H1 (cell line): ENCODE results near the gene CCL24. TPM values are rescaled to one million over a fixed set of nuclear protein-coding genes. Genes with fewer than 3 reads are reported as not detected.

Experiments
- CTCF ChIA-PET: fragments of 300-600 bp; sonication (Branson Sonifier 250); formaldehyde crosslinking; loops from one replicate; lab custom pipeline; 2021; ENCODE audit not compliant: partially characterized antibody; lab: Charles Lee
- POLR2A ChIA-PET: fragments of 300-600 bp; sonication (Branson Sonifier 250); formaldehyde crosslinking; loops from one replicate; lab custom pipeline; 2021; ENCODE audit warnings: inconsistent platforms; ENCODE audit not compliant: partially characterized antibody; lab: Charles Lee
- DNase-seq, 2 experiments: peaks; one replicate each; pipeline versions ENCODE4 v3.0.0 to v3.0.0-alpha.2; 2010 to 2022; ENCODE audit warnings: low spot score in 2 of 2, low read depth in 1 of 2, mixed read lengths in 1 of 2
- FAIRE-seq: peaks from 2 replicates; lab custom pipeline; 2011; peaks lifted over from hg19 to GRCh38; lab: Jason Lieb, UNC
- H2AFZ ChIP-seq: 2 replicates; pipeline ENCODE4 v1.8.1; 2012; ENCODE audit warnings: low read length, inconsistent platforms
- H2AK5ac ChIP-seq: 2 replicates; pipeline ENCODE4 v1.6.1; 2013; ENCODE audit warnings: low read depth, low read length
- H2BK120ac ChIP-seq: replicated peaks from 2 replicates; pipeline ENCODE3; 2013; ENCODE audit warnings: low read depth, low read length, inconsistent platforms
- H2BK12ac ChIP-seq: 2 replicates; pipeline ENCODE4 v1.6.1; 2013; ENCODE audit warnings: low read depth, low read length
- H2BK15ac ChIP-seq: 2 replicates; pipeline ENCODE4 v1.6.1; 2013; ENCODE audit warnings: low read length
- H2BK20ac ChIP-seq: 2 replicates; pipeline ENCODE4 v1.6.1; 2013; ENCODE audit warnings: low read length
- H2BK5ac ChIP-seq: 2 replicates; pipeline ENCODE4 v1.6.1; 2013; ENCODE audit warnings: low read depth, low read length
- H3K14ac ChIP-seq: 2 replicates; pipeline ENCODE4 v1.6.1; 2013; ENCODE audit warnings: inconsistent platforms; ENCODE audit not compliant: insufficient read length
- H3K18ac ChIP-seq: 2 replicates; pipeline ENCODE4 v1.6.1; 2013; ENCODE audit warnings: low read length; ENCODE audit errors: extremely low read depth
- H3K23ac ChIP-seq: 2 replicates; pipeline ENCODE4 v1.6.1; 2013; ENCODE audit warnings: inconsistent platforms; ENCODE audit not compliant: insufficient read length
- H3K23me2 ChIP-seq: 2 replicates; pipeline ENCODE4 v1.6.1; 2013; ENCODE audit warnings: low read depth, low read length
- H3K27ac ChIP-seq: 2 replicates; pipeline ENCODE4 v1.6.1; 2011; ENCODE audit warnings: low read depth, low read length, inconsistent platforms
- H3K27me3 ChIP-seq, 4 experiments: replicated peaks in 1 of 4; 1 replicate in 1 of 4; 2 replicates in 3 of 4; pipeline versions ENCODE4 v1.6.1 to v1.8.1; 2011 to 2013; ENCODE audit warnings: low read length in 3 of 4, mild to moderate bottlenecking in 3 of 4, inconsistent platforms in 2 of 4, mixed read lengths in 2 of 4, moderate library complexity in 1 of 4; ENCODE audit not compliant: control insufficient read depth in 3 of 4, insufficient read depth in 3 of 4; ENCODE audit errors: extremely low read depth in 1 of 4
- H3K36me3 ChIP-seq, 4 experiments: 2 replicates each; pipeline versions ENCODE4 v1.6.1 to v1.8.1; 2011 to 2013; ENCODE audit warnings: mild to moderate bottlenecking in 4 of 4, low read length in 3 of 4, moderate library complexity in 2 of 4, control low read depth in 1 of 4, inconsistent platforms in 1 of 4; ENCODE audit not compliant: insufficient read depth in 4 of 4, control insufficient read depth in 2 of 4
- H3K4ac ChIP-seq: replicated peaks from 2 replicates; pipeline ENCODE3; 2013; ENCODE audit warnings: low read length, low read depth, mixed read lengths, inconsistent platforms; ENCODE audit not compliant: insufficient read length
- H3K4me1 ChIP-seq, 4 experiments: replicated peaks in 1 of 4; 1 replicate in 1 of 4; 2 replicates in 3 of 4; pipeline versions ENCODE4 v1.6.1 to v1.8.1; 2011 to 2013; ENCODE audit warnings: low read length in 3 of 4, inconsistent platforms in 2 of 4, mixed read lengths in 1 of 4; ENCODE audit not compliant: insufficient read depth in 4 of 4, control insufficient read depth in 3 of 4
- H3K4me2 ChIP-seq, 2 experiments: 2 replicates each; pipeline versions ENCODE4 v1.6.1 to v1.8.1; 2011 to 2013; ENCODE audit warnings: low read depth in 2 of 2, low read length in 2 of 2, control low read depth in 1 of 2, inconsistent platforms in 1 of 2, mild to moderate bottlenecking in 1 of 2; ENCODE audit not compliant: insufficient read depth in 1 of 2
- H3K4me3 ChIP-seq, 4 experiments: fragments of 200-600, 300-600 bp in 1 of 4; sonication (generic), shearing (Covaris generic), sonication (Bioruptor Twin) in 1 of 4; 2 replicates each; pipeline versions ENCODE4 v1.5.1 to v1.8.1; 2011 to 2016; ENCODE audit warnings: low read length in 4 of 4, low read depth in 3 of 4, control low read depth in 2 of 4, inconsistent platforms in 2 of 4, mild to moderate bottlenecking in 2 of 4, mixed read lengths in 1 of 4, moderate library complexity in 1 of 4; ENCODE audit not compliant: insufficient read depth in 2 of 4; ENCODE audit errors: extremely low read depth in 1 of 4
- H3K56ac ChIP-seq: replicated peaks from 2 replicates; pipeline ENCODE3; 2013; ENCODE audit warnings: low read depth, mild to moderate bottlenecking, mixed read lengths, low read length, inconsistent platforms; ENCODE audit not compliant: insufficient read length
- H3K79me1 ChIP-seq: 2 replicates; pipeline ENCODE4 v1.6.1; 2013; ENCODE audit warnings: low read depth, low read length, control low read depth
- H3K79me2 ChIP-seq, 2 experiments: 2 replicates each; pipeline versions ENCODE4 v1.6.1 to v1.8.1; 2012 to 2013; ENCODE audit warnings: low read length in 2 of 2, mild to moderate bottlenecking in 2 of 2, inconsistent platforms in 1 of 2; ENCODE audit not compliant: insufficient read depth in 2 of 2, control insufficient read depth in 1 of 2
- H3K9ac ChIP-seq, 4 experiments: replicated peaks in 1 of 4; 1 replicate in 1 of 4; 2 replicates in 3 of 4; pipeline versions ENCODE4 v1.6.1 to v1.8.1; 2011 to 2013; ENCODE audit warnings: low read depth in 3 of 4, low read length in 3 of 4, control low read depth in 2 of 4, mild to moderate bottlenecking in 2 of 4, moderate library complexity in 2 of 4, inconsistent platforms in 1 of 4; ENCODE audit errors: extremely low read depth in 1 of 4
- H3K9me3 ChIP-seq, 2 experiments: 2 replicates each; pipeline versions ENCODE4 v1.6.1 to v1.8.1; 2012 to 2013; ENCODE audit warnings: mild to moderate bottlenecking in 2 of 2, moderate library complexity in 2 of 2, control low read depth in 1 of 2, inconsistent platforms in 1 of 2, low read depth in 1 of 2, low read length in 1 of 2, mixed read lengths in 1 of 2; ENCODE audit not compliant: insufficient read depth in 2 of 2
- H4K20me1 ChIP-seq, 2 experiments: replicated peaks in 1 of 2; 2 replicates each; pipeline versions ENCODE3 to v1.8.1; 2011 to 2013; ENCODE audit warnings: inconsistent platforms in 2 of 2, low read length in 2 of 2, mild to moderate bottlenecking in 1 of 2; ENCODE audit not compliant: insufficient read depth in 2 of 2, control insufficient read depth in 1 of 2
- H4K5ac ChIP-seq: 2 replicates; pipeline ENCODE4 v1.6.1; 2013; ENCODE audit warnings: low read length, low read depth, mixed read lengths, inconsistent platforms; ENCODE audit not compliant: insufficient read length
- H4K8ac ChIP-seq: 2 replicates; pipeline ENCODE4 v1.8.0; 2013; ENCODE audit warnings: mild to moderate bottlenecking, moderate library complexity, low read length, inconsistent platforms; ENCODE audit not compliant: insufficient read depth; ENCODE audit errors: extremely low read depth
- H4K91ac ChIP-seq: replicated peaks from 2 replicates; pipeline ENCODE3; 2013; ENCODE audit warnings: low read length, mixed read lengths, inconsistent platforms; ENCODE audit not compliant: insufficient read length
- RAD21 ChIP-seq, 2 experiments: IDR thresholded peaks in 1 of 2; conservative IDR thresholded peaks in 1 of 2; 2 replicates each; pipeline ENCODE4 v1.6.1; 2011; ENCODE audit warnings: low read depth in 2 of 2, low read length in 2 of 2, improper control_type of control experiment in 1 of 2, inconsistent platforms in 1 of 2, mild to moderate bottlenecking in 1 of 2, moderate library complexity in 1 of 2
- TAF7 ChIP-seq: optimal IDR thresholded peaks from 2 replicates; pipeline ENCODE3; 2011; ENCODE audit warnings: low read depth, mild to moderate bottlenecking, inconsistent platforms, low read length, moderate library complexity, borderline replicate concordance
- TEAD4 ChIP-seq: IDR thresholded peaks from 2 replicates; pipeline ENCODE4 v1.6.1; 2012; ENCODE audit warnings: low read depth, low read length, inconsistent platforms, mixed read lengths
- WGBS, 2 experiments: shearing (Covaris generic) in 1 of 2; methylation state at CpG; one replicate each; pipeline versions ENCODE4 v1.1.6 to v1.1.7; 2013 to 2015; ENCODE audit warnings: low lambda C conversion rate in 2 of 2, mixed read lengths in 2 of 2, inconsistent platforms in 1 of 2, low coverage in 1 of 2, missing lambda C conversion rate in 1 of 2; ENCODE audit not compliant: insufficient replicate concordance in 2 of 2, insufficient coverage in 1 of 2, insufficient read length in 1 of 2; ENCODE audit errors: extremely low coverage in 1 of 2, missing lambda C conversion rate in 1 of 2; 5-methylcytosine and 5-hydroxymethylcytosine counted together
- polyA plus RNA-seq, 7 experiments: library from polyadenylated mRNA; depleted of rRNA in 3 of 7; stranded (reverse) in 5 of 7; unstranded in 2 of 7; fragments of >200 nt in 5 of 7; fragments of 200-250 nt in 2 of 7; gene quantifications; 1 replicate in 5 of 7; 2 replicates in 1 of 7; 4 replicates in 1 of 7; pipeline versions ENCODE4 v1.2.1 to v1.2.3, GENCODE V29; 2011 to 2013; ENCODE audit warnings: missing spikeins in 2 of 7, mixed read lengths in 2 of 7
- total RNA-seq: library from RNA; stranded (reverse); fragmentation: NEBNext Ultra II Directional; extraction: Animal tissue kit (Norgen Biotek cat#: 25700); gene quantifications from 2 replicates; pipeline ENCODE4 v1.2.1, GENCODE V29; 2021
- TF ChIP-seq, protein P1 (sequence below), 3 experiments: IDR thresholded peaks; 1 replicate in 2 of 3; 2 replicates in 1 of 3; pipeline versions ENCODE4 v1.5.1 to v1.6.1; 2011; ENCODE audit warnings: low read length in 3 of 3, mild to moderate bottlenecking in 3 of 3, inconsistent platforms in 2 of 3, low read depth in 1 of 3, moderate library complexity in 1 of 3; ENCODE audit not compliant: insufficient read depth in 1 of 3; ENCODE audit errors: control extremely low read depth in 1 of 3

The CCL24 gene
- total and polyA plus RNA-seq, 2 of the 8 experiments (the other 6 are each of a cell fraction or from before 2014, with no cell fraction given) = not detected

DNA sequence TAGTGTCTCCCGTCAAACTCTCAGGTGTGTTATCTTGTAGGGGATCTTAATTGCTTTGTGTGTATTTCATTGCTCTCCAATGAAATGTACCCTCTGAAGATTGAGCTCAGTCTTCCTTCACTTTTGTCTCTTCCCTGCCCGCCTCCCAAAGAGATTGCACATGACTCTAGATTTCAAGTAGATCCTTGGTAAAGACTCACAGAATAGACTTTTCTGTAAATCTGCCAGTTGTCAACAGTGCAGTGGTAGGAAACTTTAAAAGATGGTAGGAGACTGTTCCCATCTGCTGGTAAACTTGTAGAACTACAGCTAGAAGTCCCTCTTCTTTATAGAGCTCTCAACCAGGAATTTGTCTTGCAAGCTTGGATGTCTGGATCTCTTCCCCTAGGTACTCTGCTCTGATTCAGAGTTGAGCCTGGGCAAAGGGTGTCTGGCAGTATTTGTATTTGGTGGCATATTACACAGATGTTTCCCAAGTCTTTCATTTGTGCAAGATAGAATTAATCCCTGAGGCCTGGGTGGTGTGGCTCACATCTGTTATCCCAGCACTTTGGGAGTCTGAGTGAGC is 51.2 kb downstream of the CCL24 start:
- H3K9ac ChIP-seq = no peak overlapping the region
- H3K79me1 ChIP-seq = no peaks in the 10 kb centered on the region
- no peak overlapping the region for H4K8ac ChIP-seq
- H3K79me2 ChIP-seq = no peaks in the 10 kb centered on the region
- TF ChIP-seq TEAD4 (0 out of 2 replicates have a peak, but pooled peaks have one; percentile 20), RAD21 (IDR thresholded peaks at IDR 0.05 in 1 of 2, conservative IDR thresholded peaks at IDR 0.05 in 1 of 2; ENCODE audit: low read depth in 2 of 2, low read length in 2 of 2) (peak; percentile 87 to 92), TAF7 (no peak)
- TF ChIP-seq, protein P1, sequence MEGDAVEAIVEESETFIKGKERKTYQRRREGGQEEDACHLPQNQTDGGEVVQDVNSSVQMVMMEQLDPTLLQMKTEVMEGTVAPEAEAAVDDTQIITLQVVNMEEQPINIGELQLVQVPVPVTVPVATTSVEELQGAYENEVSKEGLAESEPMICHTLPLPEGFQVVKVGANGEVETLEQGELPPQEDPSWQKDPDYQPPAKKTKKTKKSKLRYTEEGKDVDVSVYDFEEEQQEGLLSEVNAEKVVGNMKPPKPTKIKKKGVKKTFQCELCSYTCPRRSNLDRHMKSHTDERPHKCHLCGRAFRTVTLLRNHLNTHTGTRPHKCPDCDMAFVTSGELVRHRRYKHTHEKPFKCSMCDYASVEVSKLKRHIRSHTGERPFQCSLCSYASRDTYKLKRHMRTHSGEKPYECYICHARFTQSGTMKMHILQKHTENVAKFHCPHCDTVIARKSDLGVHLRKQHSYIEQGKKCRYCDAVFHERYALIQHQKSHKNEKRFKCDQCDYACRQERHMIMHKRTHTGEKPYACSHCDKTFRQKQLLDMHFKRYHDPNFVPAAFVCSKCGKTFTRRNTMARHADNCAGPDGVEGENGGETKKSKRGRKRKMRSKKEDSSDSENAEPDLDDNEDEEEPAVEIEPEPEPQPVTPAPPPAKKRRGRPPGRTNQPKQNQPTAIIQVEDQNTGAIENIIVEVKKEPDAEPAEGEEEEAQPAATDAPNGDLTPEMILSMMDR (IDR thresholded peaks at IDR 0.05; ENCODE audit: control extremely low read depth in 1 of 3, insufficient read depth in 1 of 3, low read depth in 1 of 3, low read length in 3 of 3) = peak in 2 of 3 experiments; percentile 64 to 78; a peak in 3 of 4 replicates
- no peak overlapping the region for H2BK12ac ChIP-seq
- H3K56ac ChIP-seq = no peak overlapping the region
- DNase-seq (no peak), FAIRE-seq (peak; percentile 68)
- no peak overlapping the region for H2BK120ac ChIP-seq
- H3K36me3 ChIP-seq = no peaks in the 10 kb centered on the region
- peak overlapping the region; percentile 4 for H3K18ac ChIP-seq
- no peaks in the 10 kb centered on the region for H3K9me3 ChIP-seq
- no peak overlapping the region for H3K4me2 ChIP-seq
- no peaks in the 10 kb centered on the region for H4K20me1 ChIP-seq
- H3K23ac ChIP-seq = no peak overlapping the region
- H2BK15ac ChIP-seq = no peak overlapping the region
- no peak overlapping the region for H2BK5ac ChIP-seq
- no peaks in the 10 kb centered on the region for H3K4me1 ChIP-seq
- no peak overlapping the region for H3K27ac ChIP-seq
- H3K4ac ChIP-seq = no peak overlapping the region
- H3K4me3 ChIP-seq = no peak overlapping the region
- H2AFZ ChIP-seq = no peak overlapping the region
- CTCF ChIA-PET = interaction anchor here (0.7 to 4.2 kb wide), 40 partner anchors 10 to 258 kb away, joined by 3 to 33 read pairs (median 4); partner anchors contain the start of genes CCL26 and HIP1
- no peaks in the 10 kb centered on the region for H3K27me3 ChIP-seq
- peak overlapping the region; percentile 93; the same call in 1 of the 2 replicates for H2BK20ac ChIP-seq
- H3K23me2 ChIP-seq = no peaks in the 10 kb centered on the region
- no peak overlapping the region for H4K5ac ChIP-seq
- no peak overlapping the region for H4K91ac ChIP-seq
- POLR2A ChIA-PET = interaction anchor here (0.8 kb wide), 1 partner anchor 34 kb away, joined by 3 read pairs; no protein-coding TSS in a partner anchor
- no peak overlapping the region for H3K14ac ChIP-seq
- H2AK5ac ChIP-seq = no peak overlapping the region
- 55% methylated on average over 2 of the region's 2 CpGs; no CpG with 5 or more reads in 1 of the 2 experiments for WGBS, 2 experiments
